ENCODE results near the gene MROH9. TPM values are rescaled to one million over a fixed set of nuclear protein-coding genes. Genes with fewer than 3 reads are reported as not detected.

Gene MROH9
- total and polyA plus RNA-seq, 2 of the 13 experiments (the other 11 are each of a cell fraction or from before 2014, with no cell fraction given), result not detected

GRCh38 chr1:170935231-170935630 lies at the start of gene MROH9 (continued):
- no peak for TF ChIP-seq PCBP1 (IDR thresholded peaks at IDR 0.05; ENCODE audit: borderline replicate concordance, low read depth, low read length)
- no peak for TF ChIP-seq ZBTB46 (CRISPR knock-in tag; IDR thresholded peaks at IDR 0.05; ENCODE audit: borderline replicate concordance)
- TF ChIP-seq ZNF800 (CRISPR knock-in tag; IDR thresholded peaks at IDR 0.05), result no peak
- no peak for TF ChIP-seq SOX13 (IDR thresholded peaks at IDR 0.05)
- TF ChIP-seq SOX13 (CRISPR knock-in tag; conservative IDR thresholded peaks at IDR 0.05 in 1 of 2, IDR thresholded peaks at IDR 0.05 in 1 of 2), result no peak
- TF ChIP-seq MTA1 (CRISPR knock-in tag; IDR thresholded peaks at IDR 0.05; ENCODE audit: borderline replicate concordance), result no peak

- no peaks in the 10 kb centered on the region for H3K36me3 ChIP-seq (replicated peaks in 1 of 2; ENCODE audit: control insufficient read depth in 1 of 2, insufficient read depth in 2 of 2, low read length in 2 of 2)
- DNase-seq (ENCODE audit: low spot score), result no peak
- no peaks in the 10 kb centered on the region for H4K20me1 ChIP-seq (ENCODE audit: insufficient read depth, low read length)
- in situ Hi-C loops (cut with HindIII; ENCODE audit: extremely low pct_ligation_motif_present, low pct_unique_long_range_greater_than_20kb) (no loop called here), intact Hi-C loops (cut with micrococcal nuclease; ENCODE audit: unreplicated experiment) (no loop called here)
- ChIA-PET POLR2A (no interaction called here), CTCF (ENCODE audit: low intra/inter-chr PET ratio, low total read pairs) (no interaction called here)
- H3K9ac ChIP-seq (ENCODE audit: insufficient read depth, low read depth, low read length), result no peak overlapping the region
- TF ChIP-seq FOXA1 (IDR thresholded peaks at IDR 0.05) (no peak), FOXA1 (CRISPR knock-in tag; IDR thresholded peaks at IDR 0.05) (no peak), GPBP1L1 (CRISPR knock-in tag; IDR thresholded peaks at IDR 0.05) (no peak)
- no peak overlapping the region for H3K4me2 ChIP-seq (ENCODE audit: low read depth, low read length)
- no peak for ATAC-seq
- H3K4me3 ChIP-seq (replicated peaks in 1 of 3; ENCODE audit: insufficient read depth in 1 of 3, low read depth in 2 of 3, low read length in 3 of 3), result no peak overlapping the region
- H3K27ac ChIP-seq (ENCODE audit: extremely low read length, insufficient read depth, low read length), result no peak overlapping the region
- H2AFZ ChIP-seq (ENCODE audit: low read length), result no peak overlapping the region
- H3K9me3 ChIP-seq (ENCODE audit: low read length), result no peaks in the 10 kb centered on the region
- H3K27me3 ChIP-seq (ENCODE audit: control insufficient read depth in 1 of 2, insufficient read depth in 2 of 2, low read length in 2 of 2), result no peaks in the 10 kb centered on the region
- no TSS peak for BruUV-seq (replicated peaks)
- FAIRE-seq, result no peak
- H3K4me1 ChIP-seq (ENCODE audit: insufficient read depth, low read length), result no peaks in the 10 kb centered on the region
- no peaks in the 10 kb centered on the region for H3K79me2 ChIP-seq (ENCODE audit: insufficient read depth, low read length)
- WGBS (ENCODE audit: low lambda C conversion rate), result 2% methylated on average over 3 of the region's 3 CpGs
Observed at GRCh38 chr1:170885551-170885950, 49.8 kb upstream of the MROH9 start.
